Activated CD4-positive, alpha-beta T cell treated with anti-CD3 and anti-CD28 coated beads for 24 hours (primary cell): ENCODE measurements around the gene TMEM178B.
"Not testable (repeated sequence)": the region's sequence is repeated elsewhere in the genome, so short reads cannot be mapped to it uniquely, and the experiment has no call there.

Source experiments
- DNase-seq, 2 donors: peaks; one replicate each; pipeline ENCODE4 v3.0.0-alpha.2; 2020; ENCODE audit warnings: low read depth in 2 of 2

Gene TMEM178B

DNA sequence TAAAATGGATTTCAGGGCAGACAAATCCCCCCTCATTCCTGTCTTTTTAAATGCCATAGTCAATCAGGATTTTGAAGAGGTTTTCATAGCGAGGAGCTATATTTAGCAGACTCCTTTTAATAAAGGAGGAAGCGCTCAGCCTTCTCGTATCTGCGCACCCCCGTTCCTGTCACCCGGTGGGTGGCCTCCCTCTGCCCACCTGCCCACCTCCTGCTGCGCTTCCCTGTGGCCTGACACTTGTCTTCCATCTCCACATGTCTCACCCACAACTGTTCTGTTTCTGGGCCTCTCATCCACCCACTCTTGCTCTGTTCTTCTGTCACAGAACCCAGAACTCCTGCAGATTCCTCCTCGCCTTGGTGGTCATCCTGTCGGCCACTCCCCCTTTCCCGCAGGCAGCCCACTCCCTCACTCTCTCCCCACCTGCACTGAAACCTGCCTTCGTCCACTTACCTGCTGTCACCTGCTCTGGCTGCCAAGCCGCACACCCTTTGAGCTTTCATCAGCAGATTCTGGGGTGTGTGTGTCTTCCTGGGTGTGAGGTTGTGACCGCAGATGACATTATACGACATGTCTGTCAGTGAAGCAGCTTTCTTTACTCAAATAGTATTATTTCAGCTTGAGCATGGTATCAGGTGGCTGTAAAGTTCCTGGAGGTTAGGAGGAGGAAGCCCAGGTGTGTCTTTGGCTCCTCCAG lies 313.8 kb downstream of the TMEM178B start:
- no peak for DNase-seq

DNA sequence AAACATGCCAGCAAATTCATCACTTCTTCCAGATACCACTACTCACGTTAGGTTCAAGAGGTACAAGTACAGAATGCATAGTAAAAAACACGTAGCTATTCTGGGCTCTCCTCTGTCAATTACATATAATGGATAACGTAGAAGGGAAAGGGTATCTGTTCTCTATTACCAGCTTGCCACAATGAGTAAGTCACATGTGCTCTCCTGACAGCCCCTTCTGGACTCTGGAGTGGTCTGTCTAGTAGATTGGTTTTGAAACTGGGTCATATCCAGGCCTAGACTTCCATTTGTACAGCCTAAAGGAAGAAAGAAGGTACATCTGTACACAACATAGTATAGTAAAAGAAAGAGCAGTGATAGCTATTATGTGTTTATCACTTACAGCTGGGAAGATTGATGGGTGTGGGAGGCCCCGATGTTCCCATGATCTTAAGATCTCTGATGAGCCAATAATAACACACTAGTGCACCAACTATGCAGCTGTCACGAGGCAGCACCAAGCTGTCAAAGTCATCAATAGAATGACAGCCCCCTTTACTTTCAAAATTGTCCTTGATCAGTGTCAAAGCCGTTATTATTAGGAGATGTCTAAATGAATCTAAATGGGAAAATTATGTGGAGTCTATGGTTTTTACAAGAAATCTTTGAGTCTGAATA lies 315.4 kb downstream of the TMEM178B start:
- no peak for DNase-seq

DNA sequence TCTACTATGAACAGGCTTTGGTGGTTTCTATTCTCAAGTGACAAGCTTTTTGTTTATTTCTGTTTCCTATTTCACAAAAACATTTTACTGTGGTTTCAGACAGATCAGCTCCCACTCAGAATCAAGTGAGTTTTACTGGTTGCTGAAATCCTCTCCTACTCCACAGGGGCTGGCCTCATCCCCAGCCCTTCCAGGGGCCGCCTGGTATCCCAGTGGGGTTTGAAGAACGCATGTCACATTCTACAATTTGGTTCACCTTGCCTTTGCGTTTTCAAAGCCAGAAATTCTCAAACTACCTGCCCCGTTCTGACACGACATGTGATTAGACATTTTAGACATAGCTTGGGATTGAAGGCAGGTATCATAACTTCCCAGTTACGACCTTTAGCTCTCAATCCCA lies 316.5 kb downstream of the TMEM178B start:
- DNase-seq, result no peak

DNA sequence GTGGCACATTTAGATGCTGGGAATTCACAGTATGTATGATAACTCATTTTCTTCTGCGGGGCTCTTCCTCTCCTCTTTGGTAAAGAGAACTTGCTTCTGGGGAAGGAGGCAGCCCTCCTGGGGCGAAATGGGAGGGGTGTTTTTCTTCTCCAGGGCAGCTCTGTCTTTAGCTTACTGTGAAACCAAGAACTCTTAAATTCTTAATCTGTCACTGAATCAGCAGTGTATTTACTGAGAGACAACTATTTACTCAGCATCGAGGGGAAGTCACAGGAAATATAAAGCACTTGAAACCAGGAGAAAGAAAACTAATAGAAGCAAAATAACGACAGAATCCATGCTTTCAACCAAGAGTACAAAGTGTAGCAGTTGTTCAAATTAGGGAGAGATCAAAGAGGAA lies 319.2 kb downstream of the TMEM178B start:
- no peak for DNase-seq

- no peak for DNase-seq
Observed at GRCh38 chr7:141397236-141398163, 323.6 kb downstream of the TMEM178B start.

GRCh38 chr7:141400356-141400755 lies 326.5 kb downstream of the TMEM178B start:
- no peak for DNase-seq

GRCh38 chr7:141402277-141402996 lies 328.6 kb downstream of the TMEM178B start:
- DNase-seq, result no peak

DNA sequence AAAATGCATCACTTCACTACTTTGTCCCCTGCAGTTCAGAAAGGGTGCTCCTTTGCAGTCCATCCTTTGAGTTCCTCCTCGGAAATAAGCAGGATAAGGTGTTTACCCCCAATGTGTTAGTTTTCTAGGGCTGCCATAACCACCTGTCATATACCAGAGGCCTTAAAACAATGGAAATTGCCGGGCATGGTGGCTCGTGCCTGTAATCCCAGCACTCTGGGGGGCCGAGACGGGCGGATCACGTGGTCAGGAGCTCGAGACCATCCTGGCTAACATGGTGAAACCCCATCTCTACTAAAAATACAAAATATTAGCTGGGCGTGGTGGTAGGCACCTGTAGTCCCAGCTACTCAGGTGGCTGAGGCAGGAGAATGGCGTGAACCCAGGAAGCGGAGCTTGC lies 330.0 kb downstream of the TMEM178B start:
- not testable (repeated sequence) for DNase-seq

GRCh38 chr7:141406347-141406746 lies 332.5 kb downstream of the TMEM178B start:
- DNase-seq, result no peak

- no peak for DNase-seq
Observed at GRCh38 chr7:141407893-141408292, 334.0 kb downstream of the TMEM178B start.

DNA sequence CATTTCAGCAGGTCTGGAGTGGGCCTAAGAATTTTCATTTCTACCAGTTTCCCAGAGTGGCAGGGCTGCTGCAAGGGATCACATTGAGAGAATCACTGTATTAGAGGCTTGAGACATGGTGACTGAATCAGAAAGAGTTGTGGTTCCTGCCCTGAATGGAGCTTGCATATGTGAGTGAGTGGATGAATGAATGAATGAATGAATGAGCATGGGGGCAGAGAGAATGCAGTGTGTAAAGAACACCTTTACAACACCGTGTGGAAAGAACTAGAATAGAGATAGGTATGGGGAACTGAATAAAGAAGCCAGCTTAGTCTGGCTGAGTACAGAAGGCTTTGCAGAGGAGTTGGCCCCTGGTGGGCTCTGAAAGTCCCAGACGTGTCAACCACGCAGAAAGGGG lies 334.6 kb downstream of the TMEM178B start:
- DNase-seq, result no peak

DNA sequence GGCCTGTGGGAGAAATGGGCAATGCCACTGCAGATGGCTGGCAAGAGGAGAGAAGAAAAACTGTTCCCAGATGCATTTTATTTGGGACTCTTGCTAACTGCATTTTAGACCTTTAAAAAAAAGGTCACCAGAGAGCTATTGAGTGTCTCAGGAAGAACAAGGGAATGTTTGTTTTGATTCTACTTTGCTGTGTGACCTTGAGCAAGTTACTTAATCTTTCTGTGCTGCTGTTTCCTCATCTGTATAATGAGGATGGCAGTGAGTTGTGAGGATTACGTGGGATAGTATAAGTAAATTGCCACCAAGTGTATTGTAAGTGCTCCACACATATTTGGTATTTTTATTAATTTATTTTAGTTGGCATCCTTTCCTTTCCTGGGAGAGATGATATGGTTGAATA lies 335.4 kb downstream of the TMEM178B start:
- DNase-seq, result no peak

DNA sequence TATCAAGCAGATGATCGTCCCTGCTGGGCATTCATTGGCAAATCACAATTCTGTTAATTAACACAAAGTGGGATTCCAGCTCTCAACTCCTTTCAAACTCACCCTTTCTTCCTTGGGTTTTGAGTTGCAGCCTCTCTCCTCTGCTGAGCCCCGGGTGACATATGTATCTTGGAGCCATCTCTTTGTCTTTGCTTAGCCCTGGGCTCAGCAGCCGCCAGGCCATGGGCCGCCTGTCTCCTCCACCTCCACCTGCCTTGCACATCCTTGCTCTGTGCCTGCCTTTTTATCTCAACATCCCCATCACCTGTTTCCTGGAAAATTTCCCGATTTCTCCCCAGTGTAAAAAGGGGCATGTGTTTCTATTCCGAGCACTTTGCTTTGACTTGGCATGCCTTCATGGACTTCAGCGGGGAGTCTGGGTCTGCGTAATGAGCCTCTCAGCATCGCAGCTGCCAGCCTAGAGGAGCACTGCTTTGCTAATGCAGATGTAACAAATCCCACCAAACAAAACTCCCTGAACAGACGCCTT lies 336.0 kb downstream of the TMEM178B start:
- DNase-seq, result no peak

- DNase-seq, result no peak
Observed at GRCh38 chr7:141410353-141411000, 336.6 kb downstream of the TMEM178B start.

GRCh38 chr7:141411133-141411532 lies 337.3 kb downstream of the TMEM178B start:
- no peak for DNase-seq

- DNase-seq, result no peak
Observed at GRCh38 chr7:141415999-141416398, 342.1 kb downstream of the TMEM178B start.

DNA sequence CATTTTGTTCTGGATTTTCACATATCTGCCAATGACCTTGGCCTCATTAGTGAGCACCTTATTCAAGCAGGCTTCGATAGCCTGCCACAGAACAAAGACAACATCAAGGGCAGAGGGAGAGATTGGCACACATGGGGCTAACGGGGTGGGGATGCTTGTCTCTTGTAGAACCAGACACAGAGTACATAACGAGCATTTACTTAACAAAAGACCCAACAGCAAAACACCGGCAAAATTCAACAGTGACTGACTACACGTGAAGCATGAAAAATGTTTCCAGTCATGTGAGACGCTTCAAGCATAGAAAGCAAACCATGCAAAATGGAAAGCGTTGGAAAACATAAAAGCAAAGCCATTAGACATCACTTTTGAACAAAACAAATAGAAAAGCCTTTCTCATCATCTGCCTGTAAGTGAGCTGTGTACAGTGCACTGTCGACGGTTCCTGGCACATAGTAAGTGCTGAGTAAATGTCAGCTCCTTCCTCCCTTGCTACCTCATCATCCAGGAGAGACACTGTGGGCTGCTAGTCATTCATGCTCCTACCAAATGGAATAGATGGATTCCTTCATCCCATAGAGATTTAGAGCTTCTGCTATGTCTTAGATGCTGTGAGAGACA lies 342.9 kb downstream of the TMEM178B start:
- no peak for DNase-seq

DNA sequence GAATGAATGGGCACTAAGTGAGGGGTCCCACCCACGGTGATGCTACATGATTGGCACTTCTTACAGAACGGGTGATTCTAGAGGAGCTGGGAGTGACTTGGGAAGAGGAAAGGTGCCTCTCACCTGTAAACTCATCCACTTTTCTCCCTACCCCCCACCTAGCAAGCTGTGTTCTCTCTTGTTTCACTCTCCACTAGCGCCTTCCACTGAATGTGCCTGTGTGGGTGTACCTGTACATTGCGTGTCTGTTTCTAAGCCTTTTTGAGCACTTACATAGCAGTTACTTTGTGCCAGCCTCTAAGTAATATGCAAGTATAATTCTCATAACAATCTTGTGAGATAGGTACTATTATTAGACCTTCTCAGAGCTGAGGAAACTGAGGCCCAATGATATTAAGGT lies 343.6 kb downstream of the TMEM178B start:
- DNase-seq, result no peak

DNA sequence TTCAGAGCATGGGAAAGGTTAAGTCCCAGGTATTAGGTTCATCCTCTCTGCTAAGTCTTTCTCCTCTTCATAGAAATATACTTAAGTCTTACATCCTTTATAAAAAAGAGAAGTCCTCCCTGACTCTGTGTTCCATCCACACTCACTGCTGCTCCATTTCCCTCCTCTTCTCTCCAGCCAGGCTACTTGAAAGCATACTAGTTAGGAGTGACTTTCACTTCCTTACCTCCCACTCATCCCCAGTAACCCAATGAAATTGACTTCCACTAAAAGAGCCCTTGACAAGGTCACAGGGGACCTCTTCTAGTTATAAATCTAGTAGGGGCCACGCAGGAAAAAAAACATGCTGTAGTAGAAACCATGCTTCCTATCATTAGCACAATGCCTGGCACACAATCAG lies 344.2 kb downstream of the TMEM178B start:
- no peak for DNase-seq

DNA sequence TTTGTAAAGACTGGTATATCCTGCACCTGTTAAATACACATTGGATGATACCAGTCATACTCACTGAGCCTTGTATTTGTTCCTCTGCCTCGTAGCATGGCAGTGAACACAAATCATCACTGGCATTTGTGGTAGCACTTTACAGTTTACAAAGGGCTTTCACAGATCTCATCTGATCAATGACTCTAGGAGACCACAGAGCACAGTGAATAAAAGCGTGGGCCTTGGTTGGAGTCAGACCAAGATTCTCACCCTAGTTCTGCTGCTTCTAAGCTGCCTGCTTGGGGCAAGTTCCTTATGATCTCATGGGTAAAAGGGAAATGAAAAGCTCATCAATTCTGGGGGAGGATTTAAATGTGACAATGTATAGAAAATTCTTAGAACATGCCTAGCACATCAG lies 347.4 kb downstream of the TMEM178B start:
- no peak for DNase-seq

DNA sequence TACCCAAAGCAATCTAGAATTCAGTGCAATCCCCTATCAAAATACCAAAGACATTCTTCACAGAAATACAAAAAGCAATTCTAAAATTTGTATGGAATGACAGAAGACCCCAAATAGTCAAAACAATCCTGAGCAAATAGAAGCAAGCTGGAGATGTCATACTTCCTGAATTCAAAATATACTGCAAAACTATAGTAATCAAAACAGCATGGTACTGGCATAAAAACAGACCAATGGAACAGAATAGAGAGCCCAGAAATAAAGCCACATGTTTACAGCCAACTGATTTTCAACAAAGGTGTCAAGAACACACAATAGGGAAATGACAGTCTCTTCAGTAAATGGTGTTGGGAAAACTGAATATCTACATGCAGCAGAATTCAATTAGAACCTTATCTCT lies 353.3 kb downstream of the TMEM178B start:
- no peak for DNase-seq
